ENCODE results near the gene MATN3.

MATN3 gene

GRCh38 chr2:20012282-20013125 lies at the start of gene MATN3:
MATN3 (minus strand) TSS chr2:20012668; CDS start chr2:20012631, 37 bp downstream.
- DNase-seq (ENCODE audit: low read depth): peak; percentile 52

- DNase-seq (ENCODE audit: low read depth): no peak
These were observed 49.5 kb upstream of the MATN3 start for GRCh38 chr2:20061940-20062339.

- DNase-seq (ENCODE audit: low read depth): peak; percentile 81
These were observed 49.0 kb upstream of the MATN3 start for GRCh38 chr2:20061476-20061875.

- DNase-seq (ENCODE audit: low read depth): no peak
These were observed 47.6 kb upstream of the MATN3 start for GRCh38 chr2:20060106-20060505.

- DNase-seq (ENCODE audit: low read depth): no peak
These were observed 44.8 kb upstream of the MATN3 start for GRCh38 chr2:20057268-20057667.

- DNase-seq (ENCODE audit: low read depth): no peak
These were observed 42.5 kb upstream of the MATN3 start for GRCh38 chr2:20054931-20055330.

- DNase-seq (ENCODE audit: low read depth): no peak
These were observed 41.7 kb upstream of the MATN3 start for GRCh38 chr2:20054119-20054518.

- peak; percentile 68 for DNase-seq (ENCODE audit: low read depth)
These were observed 40.4 kb upstream of the MATN3 start for GRCh38 chr2:20052861-20053281.

GRCh38 chr2:20052229-20052851 lies 39.9 kb upstream of the MATN3 start:
- DNase-seq (ENCODE audit: low read depth): peak; percentile 42

GRCh38 chr2:20051532-20052228 lies 39.2 kb upstream of the MATN3 start, which contains the start of gene LAPTM4A:
LAPTM4A (minus strand) TSS chr2:20051628; CDS start chr2:20051520, 108 bp downstream.
- peak; percentile 100 for DNase-seq (ENCODE audit: low read depth)

GRCh38 chr2:20050646-20051531 lies 38.4 kb upstream of the MATN3 start:
- peak; percentile 80 for DNase-seq (ENCODE audit: low read depth)

- peak; percentile 64 for DNase-seq (ENCODE audit: low read depth)
These were observed 37.7 kb upstream of the MATN3 start for GRCh38 chr2:20050104-20050645.

- DNase-seq (ENCODE audit: low read depth): peak; percentile 37
These were observed 37.2 kb upstream of the MATN3 start for GRCh38 chr2:20049637-20050036.

- no peak for DNase-seq (ENCODE audit: low read depth)
These were observed 36.3 kb upstream of the MATN3 start for GRCh38 chr2:20048488-20049448.

GRCh38 chr2:20045712-20046292 lies 33.3 kb upstream of the MATN3 start:
- DNase-seq (ENCODE audit: low read depth): peak; percentile 32

GRCh38 chr2:20044778-20045177 lies 32.3 kb upstream of the MATN3 start:
- DNase-seq (ENCODE audit: low read depth): no peak

GRCh38 chr2:20042531-20042930 lies 30.1 kb upstream of the MATN3 start:
- DNase-seq (ENCODE audit: low read depth): no peak

GRCh38 chr2:20040489-20041172 lies 28.2 kb upstream of the MATN3 start:
- DNase-seq (ENCODE audit: low read depth): peak; percentile 54

GRCh38 chr2:20037660-20038059 lies 25.2 kb upstream of the MATN3 start:
- no peak for DNase-seq (ENCODE audit: low read depth)

All from EH (cell line).